IPS-20b (cell line): ENCODE data around the gene ACSS1.

Source experiments
- H3K27ac ChIP-seq: one replicate; pipeline ENCODE4 v1.5.1; 2013; ENCODE audit warnings: low read length
- H3K27me3 ChIP-seq: 2 replicates; pipeline ENCODE4 v1.6.1; 2013; ENCODE audit warnings: mild to moderate bottlenecking, low read length, inconsistent platforms; ENCODE audit not compliant: insufficient read depth
- H3K36me3 ChIP-seq: 2 replicates; pipeline ENCODE4 v1.6.1; 2013; ENCODE audit warnings: low read depth, mild to moderate bottlenecking, inconsistent platforms, low read length, moderate library complexity; ENCODE audit not compliant: insufficient read depth
- H3K4me1 ChIP-seq: 2 replicates; pipeline ENCODE4 v1.6.1; 2013; ENCODE audit warnings: mild to moderate bottlenecking, control low read depth, inconsistent platforms, low read length, moderate library complexity; ENCODE audit not compliant: insufficient read depth
- H3K4me3 ChIP-seq: 2 replicates; pipeline ENCODE4 v1.5.1; 2013; ENCODE audit warnings: mild to moderate bottlenecking, low read length, inconsistent platforms
- H3K9ac ChIP-seq: 2 replicates; pipeline ENCODE4 v1.6.1; 2013; ENCODE audit warnings: low read depth, mild to moderate bottlenecking, inconsistent platforms, low read length, moderate library complexity
- H3K9me3 ChIP-seq: 2 replicates; pipeline ENCODE4 v1.6.1; 2013; ENCODE audit warnings: mild to moderate bottlenecking, low read depth, low read length, inconsistent platforms; ENCODE audit not compliant: insufficient read depth

The ACSS1 gene

GRCh38 chr20:24958506-24959385, 99.2 kb downstream of the ACSS1 start:
- Histone ChIP-seq H3K4me1 (no peaks in the 10 kb centered on the region; the same call in 1 of the 2 replicates), H3K9ac (no peak overlapping the region), H3K27ac (no peak overlapping the region), H3K4me3 (no peak overlapping the region), H3K9me3 (no peaks in the 10 kb centered on the region), H3K36me3 (peaks cover 43% of the 10 kb centered on the region), H3K27me3 (no peaks in the 10 kb centered on the region)

GRCh38 chr20:24957326-24958016, 100.5 kb downstream of the ACSS1 start:
- Histone ChIP-seq H3K27me3 (no peaks in the 10 kb centered on the region), H3K36me3 (peaks cover 30% of the 10 kb centered on the region; the same call in 1 of the 2 replicates), H3K4me3 (no peak overlapping the region), H3K4me1 (no peaks in the 10 kb centered on the region; the same call in 1 of the 2 replicates), H3K27ac (no peak overlapping the region), H3K9ac (no peak overlapping the region), H3K9me3 (no peaks in the 10 kb centered on the region)
